ENCODE results near the gene PCSK9.

Gene PCSK9

GRCh38 chr1:55037733-55038551, 1.4 kb upstream of the PCSK9 start:
- Histone ChIP-seq H3K36me3 (no peaks in the 10 kb centered on the region), H3K9me3 (no peaks in the 10 kb centered on the region), H3K4me3 (ENCODE audit: low read depth in 1 of 2, low read length in 1 of 2) (no peak overlapping the region), H3K27ac (peak overlapping the region; percentile 16), H3K27me3 (peaks cover 40% of the 10 kb centered on the region), H3K4me1 (ENCODE audit: control insufficient read depth in 1 of 2, insufficient read depth in 1 of 2, low read depth in 1 of 2, low read length in 1 of 2) (peaks cover 59 to 74% of the 10 kb centered on the region in 2 experiments)
- no peak for TF ChIP-seq CTCF (IDR thresholded peaks at IDR 0.05)

- Histone ChIP-seq H3K4me1 (ENCODE audit: control insufficient read depth in 1 of 2, insufficient read depth in 1 of 2, low read depth in 1 of 2, low read length in 1 of 2) (peaks cover 59 to 74% of the 10 kb centered on the region in 2 experiments), H3K4me3 (ENCODE audit: low read depth in 1 of 2, low read length in 1 of 2) (no peak overlapping the region), H3K36me3 (no peaks in the 10 kb centered on the region), H3K9me3 (no peaks in the 10 kb centered on the region), H3K27me3 (peaks cover 40% of the 10 kb centered on the region), H3K27ac (no peak overlapping the region)
- no peak for TF ChIP-seq CTCF (IDR thresholded peaks at IDR 0.05)
These were observed 853 bp upstream of the PCSK9 start for GRCh38 chr1:55038552-55038838.

GRCh38 chr1:55038974-55039341, 390 bp upstream of the PCSK9 start:
- no peak for TF ChIP-seq CTCF (IDR thresholded peaks at IDR 0.05)
- H3K27me3 ChIP-seq: peaks cover 40% of the 10 kb centered on the region
- H3K27ac ChIP-seq: no peak overlapping the region
- H3K4me1 ChIP-seq (ENCODE audit: control insufficient read depth in 1 of 2, insufficient read depth in 1 of 2, low read depth in 1 of 2, low read length in 1 of 2): peaks cover 59 to 70% of the 10 kb centered on the region in 2 experiments
- H3K9me3 ChIP-seq: no peaks in the 10 kb centered on the region
- H3K36me3 ChIP-seq: no peaks in the 10 kb centered on the region
- peak overlapping the region in 1 of 2 experiments; percentile 34 for H3K4me3 ChIP-seq (ENCODE audit: low read depth in 1 of 2, low read length in 1 of 2)

GRCh38 chr1:55040083-55040932, 960 bp downstream of the PCSK9 start:
- Histone ChIP-seq H3K36me3 (no peaks in the 10 kb centered on the region), H3K27me3 (peaks cover 40% of the 10 kb centered on the region), H3K4me3 (ENCODE audit: low read depth in 1 of 2, low read length in 1 of 2) (peak overlapping the region; percentile 34 to 63), H3K9me3 (no peaks in the 10 kb centered on the region), H3K4me1 (ENCODE audit: control insufficient read depth in 1 of 2, insufficient read depth in 1 of 2, low read depth in 1 of 2, low read length in 1 of 2) (peaks cover 52 to 60% of the 10 kb centered on the region in 2 experiments), H3K27ac (no peak overlapping the region)
- no peak for TF ChIP-seq CTCF (IDR thresholded peaks at IDR 0.05)

GRCh38 chr1:55040933-55041494, 1.7 kb downstream of the PCSK9 start:
- no peaks in the 10 kb centered on the region for H3K9me3 ChIP-seq
- no peak overlapping the region for H3K27ac ChIP-seq
- no peaks in the 10 kb centered on the region for H3K36me3 ChIP-seq
- no peak for TF ChIP-seq CTCF (IDR thresholded peaks at IDR 0.05)
- peaks cover 45 to 53% of the 10 kb centered on the region in 2 experiments for H3K4me1 ChIP-seq (ENCODE audit: control insufficient read depth in 1 of 2, insufficient read depth in 1 of 2, low read depth in 1 of 2, low read length in 1 of 2)
- no peak overlapping the region for H3K4me3 ChIP-seq (ENCODE audit: low read depth in 1 of 2, low read length in 1 of 2)
- peaks cover 40% of the 10 kb centered on the region for H3K27me3 ChIP-seq
